ENCODE measurements around the gene CLCA1. TPM values are rescaled to one million over a fixed set of nuclear protein-coding genes. Genes with fewer than 3 reads are reported as not detected.

The CLCA1 gene
- total RNA-seq, 1 experiment from 2014 or later, result not detected

DNA sequence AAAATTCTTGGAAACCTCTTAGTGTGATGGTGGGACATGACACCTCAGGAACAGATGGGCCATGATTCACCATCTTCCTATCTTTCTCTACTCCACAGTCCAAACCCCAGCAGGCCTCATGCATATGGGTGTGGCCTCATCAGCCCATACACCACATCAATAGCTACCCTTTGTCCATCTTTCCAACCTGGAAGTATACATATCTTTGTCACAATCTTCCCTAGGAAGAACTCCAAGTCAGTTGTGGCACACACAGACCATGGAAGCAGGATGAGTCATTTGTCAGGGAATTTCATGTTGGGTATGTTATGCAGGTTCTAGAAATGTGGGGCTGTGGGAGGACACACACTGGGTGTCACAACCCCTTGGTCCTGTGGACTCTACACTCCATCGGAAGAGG lies 47.6 kb downstream of the CLCA1 start:
- WGBS (ENCODE audit: extremely low coverage, insufficient read length, low lambda C conversion rate), result no CpG with 5 or more reads among the region's 1 CpG
- H3K23ac ChIP-seq (ENCODE audit: insufficient read length, low read depth, low read length), result no peak overlapping the region
- no peaks in the 10 kb centered on the region for H3K27me3 ChIP-seq (ENCODE audit: insufficient read depth, low read length)
- H3K27ac ChIP-seq (ENCODE audit: insufficient read length, low read depth, low read length), result no peak overlapping the region
- H3K4me1 Mint-ChIP-seq, result peaks cover 2 to 10% of the 10 kb centered on the region in 2 experiments; a peak in 2 of 4 replicates
- H3K23me2 ChIP-seq (ENCODE audit: insufficient read length, low read depth, low read length, poor library complexity, severe bottlenecking), result no peaks in the 10 kb centered on the region
- no peaks in the 10 kb centered on the region for H3K27me3 Mint-ChIP-seq (ENCODE audit: low read depth)
- H3K79me2 ChIP-seq (ENCODE audit: insufficient read depth, low read length), result no peaks in the 10 kb centered on the region
- H2BK20ac ChIP-seq (ENCODE audit: low read depth, low read length, poor library complexity, severe bottlenecking), result no peak overlapping the region
- H3K9ac ChIP-seq (ENCODE audit: extremely low read depth, insufficient read length, low read length), result no peak overlapping the region
- H3K36me3 Mint-ChIP-seq (ENCODE audit: insufficient read depth in 1 of 3, low read depth in 3 of 3), result no peaks in the 10 kb centered on the region
- H3K4me2 ChIP-seq (ENCODE audit: insufficient read depth, insufficient read length, low read length), result no peak overlapping the region
- TF ChIP-seq, protein P1, sequence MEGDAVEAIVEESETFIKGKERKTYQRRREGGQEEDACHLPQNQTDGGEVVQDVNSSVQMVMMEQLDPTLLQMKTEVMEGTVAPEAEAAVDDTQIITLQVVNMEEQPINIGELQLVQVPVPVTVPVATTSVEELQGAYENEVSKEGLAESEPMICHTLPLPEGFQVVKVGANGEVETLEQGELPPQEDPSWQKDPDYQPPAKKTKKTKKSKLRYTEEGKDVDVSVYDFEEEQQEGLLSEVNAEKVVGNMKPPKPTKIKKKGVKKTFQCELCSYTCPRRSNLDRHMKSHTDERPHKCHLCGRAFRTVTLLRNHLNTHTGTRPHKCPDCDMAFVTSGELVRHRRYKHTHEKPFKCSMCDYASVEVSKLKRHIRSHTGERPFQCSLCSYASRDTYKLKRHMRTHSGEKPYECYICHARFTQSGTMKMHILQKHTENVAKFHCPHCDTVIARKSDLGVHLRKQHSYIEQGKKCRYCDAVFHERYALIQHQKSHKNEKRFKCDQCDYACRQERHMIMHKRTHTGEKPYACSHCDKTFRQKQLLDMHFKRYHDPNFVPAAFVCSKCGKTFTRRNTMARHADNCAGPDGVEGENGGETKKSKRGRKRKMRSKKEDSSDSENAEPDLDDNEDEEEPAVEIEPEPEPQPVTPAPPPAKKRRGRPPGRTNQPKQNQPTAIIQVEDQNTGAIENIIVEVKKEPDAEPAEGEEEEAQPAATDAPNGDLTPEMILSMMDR (conservative IDR thresholded peaks at IDR 0.05), result no peak
- H3K79me1 ChIP-seq (ENCODE audit: insufficient read depth, low read depth, low read length, poor library complexity, severe bottlenecking), result no peaks in the 10 kb centered on the region
- H3K18ac ChIP-seq (ENCODE audit: insufficient read length, low read depth, low read length), result no peak overlapping the region
- no peak overlapping the region for H3K4me3 Mint-ChIP-seq
- no peak overlapping the region for H2BK120ac ChIP-seq (ENCODE audit: low read depth, low read length, poor library complexity, severe bottlenecking)
- H3K4ac ChIP-seq (ENCODE audit: low read depth, low read length), result no peak overlapping the region
- H3K9me3 Mint-ChIP-seq, result no peaks in the 10 kb centered on the region
- H3T11ph ChIP-seq (ENCODE audit: low read length), result no peak overlapping the region
- H3K56ac ChIP-seq (ENCODE audit: insufficient read length, low read depth, low read length), result no peak overlapping the region
- no peak overlapping the region for H2BK12ac ChIP-seq (ENCODE audit: insufficient read length, low read depth, low read length)
- H2BK5ac ChIP-seq (ENCODE audit: insufficient read length, low read length), result no peak overlapping the region
- H2AFZ ChIP-seq (ENCODE audit: low read length), result no peak overlapping the region
- H3K14ac ChIP-seq (ENCODE audit: insufficient read depth, low read length), result no peak overlapping the region
- no peak overlapping the region; a peak in 2 of 7 replicates for H3K27ac Mint-ChIP-seq
- H2AK5ac ChIP-seq (ENCODE audit: insufficient read length, low read length), result no peak overlapping the region
- no peaks in the 10 kb centered on the region for H3K9me3 ChIP-seq (ENCODE audit: control insufficient read depth, low read depth, low read length)
- H4K20me1 ChIP-seq (ENCODE audit: control insufficient read depth, insufficient read depth, insufficient read length), result no peaks in the 10 kb centered on the region
- H2BK15ac ChIP-seq (ENCODE audit: low read depth, low read length), result no peak overlapping the region
- no peak overlapping the region for H4K91ac ChIP-seq (ENCODE audit: insufficient read length, low read depth, low read length)
- DNase-seq, result no peak
- H4K5ac ChIP-seq (ENCODE audit: insufficient read length, low read depth, low read length), result no peak overlapping the region
- H4K8ac ChIP-seq (replicated peaks; ENCODE audit: insufficient read length, low read depth, low read length), result no peak overlapping the region
- no peaks in the 10 kb centered on the region for H3K4me1 ChIP-seq (ENCODE audit: insufficient read depth, low read length)

Data from H9 (cell line).